Sigmoid colon (tissue), 7 donors: ENCODE measurements around the gene KIR2DL4. TPM values are rescaled to one million over a fixed set of nuclear protein-coding genes. Genes with fewer than 3 reads are reported as not detected.

ENCODE experiments used
- DNase-seq: peaks from one replicate; pipeline ENCODE4 v3.0.0-alpha.2; 2019
- H3K27ac ChIP-seq, 4 donors: fragments of 200-600 bp; sonication (generic); one replicate each; pipeline ENCODE4 v1.5.1; 2016 to 2019; ENCODE audit warnings: mild to moderate bottlenecking in 1 of 4
- H3K27me3 ChIP-seq, 3 donors: fragments of 200-600 bp; sonication (generic); one replicate each; pipeline ENCODE4 v1.5.1; 2019; ENCODE audit warnings: mild to moderate bottlenecking in 1 of 3
- H3K36me3 ChIP-seq, 4 donors: fragments of 200-600 bp; sonication (generic); one replicate each; pipeline ENCODE4 v1.5.1; 2016 to 2019
- H3K4me1 ChIP-seq, 4 donors: fragments of 200-600 bp; sonication (generic); one replicate each; pipeline ENCODE4 v1.5.1; 2017 to 2019
- H3K4me3 ChIP-seq, 4 donors: fragments of 200-600 bp; sonication (generic); one replicate each; pipeline ENCODE4 v1.5.1; 2017 to 2019; ENCODE audit warnings: mild to moderate bottlenecking in 2 of 4, moderate library complexity in 1 of 4
- H3K9me3 ChIP-seq, 4 donors: fragments of 200-600 bp in 3 of 4; sonication (generic) in 3 of 4; one replicate each; pipeline versions ENCODE4 v1.5.1 to v1.6.1; 2013 to 2019
- CTCF ChIP-seq, 4 experiments: fragments of 450-650 bp in 3 of 4; fragments of 200-600 bp in 1 of 4; IDR thresholded peaks; one replicate each; pipeline ENCODE4 v1.5.1; 2016 to 2019; ENCODE audit warnings: antibody characterized with exemption in 4 of 4, mild to moderate bottlenecking in 3 of 4, moderate library complexity in 2 of 4
- EP300 ChIP-seq, 4 donors: sonication (generic); formaldehyde crosslinking; IDR thresholded peaks; one replicate each; pipeline ENCODE4 v1.6.1; 2017; ENCODE audit warnings: antibody characterized with exemption in 4 of 4
- POLR2A ChIP-seq, 2 donors: fragments of 450-650 bp; IDR thresholded peaks; one replicate each; pipeline ENCODE4 v1.6.1; 2016; ENCODE audit warnings: antibody characterized with exemption in 2 of 2, mild to moderate bottlenecking in 2 of 2, moderate library complexity in 2 of 2
- POLR2AphosphoS5 ChIP-seq, 4 donors: sonication (generic); formaldehyde crosslinking; IDR thresholded peaks; one replicate each; pipeline ENCODE4 v1.6.1; 2017; ENCODE audit warnings: antibody characterized with exemption in 4 of 4
- WGBS, 2 donors: extraction: QIAGEN DNeasy Blood & Tissue Kit; methylation state at CpG; one replicate each; pipeline ENCODE4 v1.1.7; 2013; 5-methylcytosine and 5-hydroxymethylcytosine counted together
- intact Hi-C: fragments of 100-400 bp; cut with DNase I; formaldehyde crosslinking; loops from one replicate; pipeline ENCODE4 v1.15.1; 2023
- polyA plus RNA-seq, 3 donors: library from polyadenylated mRNA; stranded (reverse); fragments of 200-250 nt; gene quantifications; one replicate each; pipeline ENCODE4 v1.2.3, GENCODE V29; 2013
- total RNA-seq, 4 donors: library from RNA; depleted of rRNA; stranded (reverse); fragments of >200 nt; gene quantifications; one replicate each; pipeline ENCODE4 v1.1.0, GENCODE V29; 2016
- donor health status: healthy with polysubstance abuse.
- donor health status: Bipolar disorder and iron deficiency.
- donor health status: healthy.

The KIR2DL4 gene
- total and polyA plus RNA-seq, 7 donors, result 0.45 TPM; not detected in 6

GRCh38 chr19:54792814-54793213, 10.6 kb upstream of the KIR2DL4 start:
- no peaks in the 10 kb centered on the region for H3K27me3 ChIP-seq
- H3K4me3 ChIP-seq, result peak overlapping the region in 1 of 4 donors; percentile 2
- peak; percentile 20 for DNase-seq
- TF ChIP-seq CTCF (IDR thresholded peaks at IDR 0.05), result no peak
- TF ChIP-seq EP300 (IDR thresholded peaks at IDR 0.05), result no peak
- TF ChIP-seq POLR2AphosphoS5 (IDR thresholded peaks at IDR 0.05), result no peak
- no peak for TF ChIP-seq POLR2A (IDR thresholded peaks at IDR 0.05)
- H3K4me1 ChIP-seq, result no peaks in the 10 kb centered on the region
- intact Hi-C loops, result no loop called here
- H3K9me3 ChIP-seq, result no peaks in the 10 kb centered on the region
- 45 to 56% methylated on average over 8 of the region's 8 CpGs for WGBS, 2 donors
- H3K27ac ChIP-seq, result no peak overlapping the region
- no peaks in the 10 kb centered on the region for H3K36me3 ChIP-seq

GRCh38 chr19:54795758-54796157, 7.7 kb upstream of the KIR2DL4 start:
- 35 to 61% methylated on average over 1 of the region's 1 CpG for WGBS, 2 donors
- DNase-seq, result no peak
- Histone ChIP-seq H3K27me3 (no peaks in the 10 kb centered on the region), H3K9me3 (peaks cover 0 to 3% (median under 1%) of the 10 kb centered on the region in 4 donors), H3K27ac (no peak overlapping the region), H3K4me3 (no peak overlapping the region), H3K36me3 (no peaks in the 10 kb centered on the region), H3K4me1 (no peaks in the 10 kb centered on the region)
- intact Hi-C loops, result no loop called here
- TF ChIP-seq EP300 (IDR thresholded peaks at IDR 0.05), result no peak
- no peak for TF ChIP-seq POLR2A (IDR thresholded peaks at IDR 0.05)
- no peak for TF ChIP-seq POLR2AphosphoS5 (IDR thresholded peaks at IDR 0.05)
- TF ChIP-seq CTCF (IDR thresholded peaks at IDR 0.05), result no peak

GRCh38 chr19:54804101-54804500, 691 bp downstream of the KIR2DL4 start:
- no peak overlapping the region for H3K27ac ChIP-seq
- DNase-seq, result no peak
- intact Hi-C loops, result no loop called here
- H3K9me3 ChIP-seq, result peaks cover 0 to 3% (median under 1%) of the 10 kb centered on the region in 4 donors
- H3K36me3 ChIP-seq, result no peaks in the 10 kb centered on the region
- H3K4me3 ChIP-seq, result no peak overlapping the region
- no peaks in the 10 kb centered on the region for H3K4me1 ChIP-seq
- 64 to 70% methylated on average over 5 of the region's 5 CpGs for WGBS, 2 donors
- TF ChIP-seq POLR2A (IDR thresholded peaks at IDR 0.05), result no peak
- no peak for TF ChIP-seq CTCF (IDR thresholded peaks at IDR 0.05)
- peaks cover 0 to 7% (median 0%) of the 10 kb centered on the region in 3 donors for H3K27me3 ChIP-seq

- TF ChIP-seq POLR2AphosphoS5 (IDR thresholded peaks at IDR 0.05) (no peak), CTCF (IDR thresholded peaks at IDR 0.05) (no peak), POLR2A (IDR thresholded peaks at IDR 0.05) (no peak)
- DNase-seq, result no peak
- Histone ChIP-seq H3K36me3 (no peaks in the 10 kb centered on the region), H3K4me3 (no peak overlapping the region), H3K27ac (no peak overlapping the region), H3K27me3 (peaks cover 0 to 7% (median 0%) of the 10 kb centered on the region in 3 donors), H3K9me3 (peaks cover 0 to 2% (median 0%) of the 10 kb centered on the region in 4 donors), H3K4me1 (no peaks in the 10 kb centered on the region)
- intact Hi-C loops, result no loop called here
- 91 to 94% methylated on average over 10 of the region's 10 CpGs for WGBS, 2 donors
These were observed 1.2 kb downstream of the KIR2DL4 start for GRCh38 chr19:54804571-54804970.
